ENCODE data around the gene FAM174C.

DNA sequence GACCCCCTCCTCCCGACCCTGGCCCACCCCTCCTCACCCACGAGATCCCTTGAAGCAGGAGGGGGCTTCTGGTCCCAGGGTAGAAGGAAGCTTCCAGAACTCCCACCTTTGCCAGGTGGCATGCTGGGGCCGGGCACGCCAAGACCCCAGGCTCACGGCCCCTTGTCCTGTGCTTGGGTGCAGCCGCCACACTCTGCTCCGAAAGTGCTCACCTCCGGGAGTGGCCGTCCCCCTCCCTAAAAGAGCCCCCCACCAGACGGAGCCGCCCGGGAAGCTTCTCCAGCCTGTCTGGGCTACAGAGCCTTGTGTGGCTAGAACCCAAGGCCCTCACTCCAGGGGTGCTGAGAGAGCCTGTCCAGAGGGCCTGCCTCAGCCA is 8.6 kb downstream of the FAM174C start:
- TF ChIP-seq, protein P1, sequence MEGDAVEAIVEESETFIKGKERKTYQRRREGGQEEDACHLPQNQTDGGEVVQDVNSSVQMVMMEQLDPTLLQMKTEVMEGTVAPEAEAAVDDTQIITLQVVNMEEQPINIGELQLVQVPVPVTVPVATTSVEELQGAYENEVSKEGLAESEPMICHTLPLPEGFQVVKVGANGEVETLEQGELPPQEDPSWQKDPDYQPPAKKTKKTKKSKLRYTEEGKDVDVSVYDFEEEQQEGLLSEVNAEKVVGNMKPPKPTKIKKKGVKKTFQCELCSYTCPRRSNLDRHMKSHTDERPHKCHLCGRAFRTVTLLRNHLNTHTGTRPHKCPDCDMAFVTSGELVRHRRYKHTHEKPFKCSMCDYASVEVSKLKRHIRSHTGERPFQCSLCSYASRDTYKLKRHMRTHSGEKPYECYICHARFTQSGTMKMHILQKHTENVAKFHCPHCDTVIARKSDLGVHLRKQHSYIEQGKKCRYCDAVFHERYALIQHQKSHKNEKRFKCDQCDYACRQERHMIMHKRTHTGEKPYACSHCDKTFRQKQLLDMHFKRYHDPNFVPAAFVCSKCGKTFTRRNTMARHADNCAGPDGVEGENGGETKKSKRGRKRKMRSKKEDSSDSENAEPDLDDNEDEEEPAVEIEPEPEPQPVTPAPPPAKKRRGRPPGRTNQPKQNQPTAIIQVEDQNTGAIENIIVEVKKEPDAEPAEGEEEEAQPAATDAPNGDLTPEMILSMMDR (optimal IDR thresholded peaks at IDR 0.05 in 1 of 3, IDR thresholded peaks at IDR 0.05 in 1 of 3, conservative IDR thresholded peaks at IDR 0.05 in 1 of 3; ENCODE audit: extremely low read depth in 1 of 3, insufficient read depth in 2 of 3, low read length in 3 of 3), result no peak
- TF ChIP-seq EZH2 (IDR thresholded peaks at IDR 0.05; ENCODE audit: low read length), result no peak

All from keratinocyte (primary cell).